ENCODE measurements around the gene TANC1.

TANC1 gene

DNA sequence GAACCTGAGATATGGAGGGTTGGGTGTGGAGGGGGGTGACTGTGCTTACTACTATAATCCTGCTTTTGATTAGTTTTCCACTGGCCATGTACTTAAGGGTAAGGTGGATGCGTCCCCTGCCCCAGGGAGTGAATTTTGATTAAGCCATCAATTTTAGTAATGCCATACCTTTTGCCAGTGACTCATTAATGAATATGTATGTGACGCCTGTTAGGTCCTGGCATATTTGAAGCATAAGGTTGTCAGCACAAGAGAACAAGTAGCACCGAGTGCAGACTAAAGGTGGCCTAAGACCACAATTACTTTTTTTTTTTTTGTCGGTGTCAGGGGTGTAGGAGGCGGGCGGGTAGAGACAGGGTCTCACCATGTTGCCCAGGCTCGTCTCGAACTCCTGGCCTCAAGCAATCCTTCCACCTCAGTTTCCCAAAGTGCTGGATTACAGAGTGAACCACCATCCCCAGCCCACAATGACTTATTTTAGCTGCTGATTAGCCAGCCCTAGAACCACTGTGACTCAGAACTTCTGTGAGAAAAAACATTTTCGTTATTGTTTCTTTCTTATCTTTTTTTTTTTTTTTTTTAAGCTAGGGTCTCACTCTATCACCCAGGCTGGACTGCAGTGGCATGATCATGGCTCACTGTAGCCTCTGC lies 7.0 kb downstream of the TANC1 start:
- WGBS, result 96% methylated on average over 9 of the region's 9 CpGs
- Histone ChIP-seq H3K27me3 (ENCODE audit: insufficient read depth, low read length) (peaks cover 31% of the 10 kb centered on the region), H3K36me3 (ENCODE audit: insufficient read depth, low read length) (no peaks in the 10 kb centered on the region), H3K27ac (ENCODE audit: low read depth, low read length) (no peak overlapping the region), H3K9ac (ENCODE audit: low read depth, low read length) (no peak overlapping the region), H3K4me3 (ENCODE audit: low read length) (no peak overlapping the region), H3K4me1 (ENCODE audit: insufficient read depth, low read length) (peaks cover 1% of the 10 kb centered on the region), H3K9me3 (ENCODE audit: insufficient read depth, low read depth, low read length) (no peaks in the 10 kb centered on the region)

DNA sequence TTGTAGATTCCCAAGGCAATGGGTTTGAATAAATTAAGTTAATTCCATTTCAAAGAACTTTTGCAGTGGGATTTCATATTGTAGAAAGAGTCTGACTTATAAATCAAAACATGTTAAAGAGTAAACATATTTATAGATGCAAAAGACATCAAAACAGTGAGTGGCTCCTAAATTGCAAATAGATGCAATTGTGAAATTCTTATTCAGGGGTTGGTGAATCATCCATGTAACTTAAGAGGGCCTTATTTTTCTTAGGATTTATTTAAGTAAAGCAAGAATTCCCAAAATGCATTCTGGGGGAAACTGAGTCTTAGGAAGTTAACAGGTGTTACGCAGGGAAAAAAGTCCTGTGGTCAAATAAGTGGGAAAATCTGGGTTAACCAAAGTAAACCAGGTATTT lies 11.3 kb downstream of the TANC1 start:
- WGBS, result 95% methylated on average over 1 of the region's 1 CpG
- H3K4me3 ChIP-seq (ENCODE audit: low read length), result no peak overlapping the region

DNA sequence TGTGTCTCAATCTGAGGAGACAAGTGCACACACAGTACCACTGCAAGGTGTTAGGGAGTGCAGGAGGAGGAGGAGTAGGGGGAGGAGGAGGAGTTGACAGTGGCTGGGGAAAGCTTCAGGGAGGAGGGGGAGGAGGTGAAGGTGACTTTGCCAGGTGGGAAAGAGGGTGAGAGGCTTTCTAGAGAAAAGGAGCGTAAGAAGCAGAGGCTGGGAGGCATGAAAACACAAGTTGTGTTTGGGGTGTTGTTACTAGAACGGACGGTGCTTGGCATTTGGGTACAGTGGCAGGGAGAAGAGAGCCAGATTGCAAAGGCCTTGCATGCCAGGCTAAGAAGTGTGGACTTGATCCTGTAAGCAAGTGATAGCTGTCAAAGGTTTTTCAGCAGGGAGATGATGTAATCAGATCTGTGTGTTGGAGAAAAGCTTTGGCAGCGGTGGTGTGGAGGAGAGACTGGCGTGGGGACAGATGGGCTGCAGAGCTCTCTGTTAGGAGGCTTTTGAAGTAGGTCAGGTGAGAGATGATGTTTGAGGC lies 16.2 kb downstream of the TANC1 start:
- WGBS, result 60% methylated on average over 5 of the region's 5 CpGs
- Histone ChIP-seq H3K27me3 (ENCODE audit: insufficient read depth, low read length) (no peaks in the 10 kb centered on the region), H3K27ac (ENCODE audit: low read depth, low read length) (no peak overlapping the region), H3K4me3 (ENCODE audit: low read length) (no peak overlapping the region), H3K9me3 (ENCODE audit: insufficient read depth, low read depth, low read length) (no peaks in the 10 kb centered on the region), H3K36me3 (ENCODE audit: insufficient read depth, low read length) (no peaks in the 10 kb centered on the region), H3K9ac (ENCODE audit: low read depth, low read length) (no peak overlapping the region), H3K4me1 (ENCODE audit: insufficient read depth, low read length) (no peaks in the 10 kb centered on the region; the same call in 1 of the 2 replicates)

More for the DNA sequence above, 11.3 kb downstream of the TANC1 start:
- Histone ChIP-seq H3K36me3 (ENCODE audit: insufficient read depth, low read length) (no peaks in the 10 kb centered on the region), H3K9ac (ENCODE audit: low read depth, low read length) (no peak overlapping the region), H3K4me1 (ENCODE audit: insufficient read depth, low read length) (no peaks in the 10 kb centered on the region; the same call in 1 of the 2 replicates), H3K27me3 (ENCODE audit: insufficient read depth, low read length) (no peaks in the 10 kb centered on the region), H3K27ac (ENCODE audit: low read depth, low read length) (no peak overlapping the region), H3K9me3 (ENCODE audit: insufficient read depth, low read depth, low read length) (no peaks in the 10 kb centered on the region)

DNA sequence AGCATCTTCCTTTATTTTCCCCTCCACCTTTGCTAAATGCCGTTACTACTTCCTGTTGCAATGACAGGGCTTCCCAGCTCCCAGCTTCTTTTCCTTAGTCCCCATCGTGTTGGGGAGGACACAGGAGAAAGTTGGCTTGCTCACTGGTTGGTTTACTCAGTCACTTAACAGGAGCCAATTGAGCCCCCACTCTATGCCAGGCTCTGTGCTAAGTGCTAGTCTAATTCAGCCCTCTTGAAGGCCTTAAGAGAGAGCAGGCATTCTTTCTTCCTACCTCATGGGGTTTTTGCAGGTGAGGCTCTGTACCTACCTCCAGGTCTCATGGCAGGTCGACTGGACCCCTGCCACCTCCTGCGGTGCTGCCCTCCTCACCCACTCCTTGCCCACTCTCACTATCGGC lies 20.1 kb downstream of the TANC1 start:
- Histone ChIP-seq H3K4me3 (ENCODE audit: low read length) (no peak overlapping the region), H3K27ac (ENCODE audit: low read depth, low read length) (no peak overlapping the region), H3K9me3 (ENCODE audit: insufficient read depth, low read depth, low read length) (no peaks in the 10 kb centered on the region), H3K4me1 (ENCODE audit: insufficient read depth, low read length) (no peaks in the 10 kb centered on the region), H3K36me3 (ENCODE audit: insufficient read depth, low read length) (no peaks in the 10 kb centered on the region), H3K9ac (ENCODE audit: low read depth, low read length) (no peak overlapping the region), H3K27me3 (ENCODE audit: insufficient read depth, low read length) (no peaks in the 10 kb centered on the region)
- WGBS, result 77% methylated on average over 5 of the region's 5 CpGs

DNA sequence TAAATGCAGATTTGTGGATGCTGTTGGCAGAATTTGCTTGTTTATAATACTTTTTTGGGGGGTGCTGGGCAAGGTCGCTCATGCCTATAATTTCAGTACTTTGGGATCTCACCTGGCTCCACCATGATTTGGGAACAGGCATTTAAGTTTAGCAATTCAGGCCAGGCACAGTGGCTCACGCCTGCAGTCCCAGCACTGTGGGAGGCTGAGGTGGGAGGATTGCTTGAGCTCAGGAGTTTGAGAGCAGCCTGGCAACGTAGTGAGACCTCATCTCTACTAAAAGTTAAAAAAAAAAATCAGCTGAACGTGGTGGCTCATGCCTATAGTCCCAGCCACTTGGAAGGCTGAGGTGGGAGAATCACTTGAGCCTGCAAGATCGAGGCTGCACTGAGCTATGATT lies 20.7 kb downstream of the TANC1 start:
- no peaks in the 10 kb centered on the region for H3K36me3 ChIP-seq (ENCODE audit: insufficient read depth, low read length)
- whole genome bisulfite sequencing, result 82% methylated on average over 5 of the region's 5 CpGs
- H3K9ac ChIP-seq (ENCODE audit: low read depth, low read length), result no peak overlapping the region
- H3K4me3 ChIP-seq (ENCODE audit: low read length), result no peak overlapping the region
- no peaks in the 10 kb centered on the region for H3K27me3 ChIP-seq (ENCODE audit: insufficient read depth, low read length)
- H3K9me3 ChIP-seq (ENCODE audit: insufficient read depth, low read depth, low read length), result no peaks in the 10 kb centered on the region
- no peak overlapping the region for H3K27ac ChIP-seq (ENCODE audit: low read depth, low read length)
- no peaks in the 10 kb centered on the region for H3K4me1 ChIP-seq (ENCODE audit: insufficient read depth, low read length)

DNA sequence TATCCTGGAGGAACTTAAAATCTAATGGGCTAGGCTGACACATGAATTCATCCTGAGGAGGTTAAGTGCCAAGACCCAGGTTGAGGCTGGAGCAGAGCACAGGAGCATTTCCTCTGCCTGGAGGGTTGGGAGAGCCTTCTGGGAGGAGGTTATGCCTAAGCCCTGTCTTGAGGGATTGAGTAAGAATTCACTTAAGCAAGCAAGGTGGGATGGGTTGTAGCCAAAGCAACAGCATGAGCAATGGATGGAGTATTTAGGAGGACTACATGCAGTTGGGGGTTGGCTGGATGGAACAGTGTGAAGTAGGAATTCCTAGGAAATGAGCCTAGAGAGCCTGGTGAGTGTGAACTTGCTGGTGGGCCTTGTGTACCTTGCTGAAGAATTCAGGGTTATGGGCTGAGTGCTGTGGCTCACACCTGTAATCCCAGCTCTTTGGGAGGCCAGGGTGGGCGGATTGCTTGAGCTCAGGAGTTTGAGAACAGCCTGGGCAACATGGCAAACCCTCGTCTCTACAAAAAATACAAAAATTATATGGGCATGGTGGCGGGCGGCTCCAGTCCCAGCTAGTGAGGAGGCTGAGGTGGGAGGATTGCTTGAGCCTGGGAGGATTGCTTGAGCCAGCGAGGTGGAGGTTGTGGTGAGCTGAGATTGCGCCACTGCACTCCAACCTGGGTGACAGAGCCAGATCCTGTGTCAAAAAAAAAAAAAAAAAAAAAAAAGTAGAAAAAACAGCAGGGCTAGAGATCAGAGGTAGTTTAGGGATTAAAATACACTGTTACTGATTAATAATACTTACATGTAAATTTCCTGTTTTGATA lies 22.2 kb downstream of the TANC1 start:
- no peak overlapping the region for H3K4me3 ChIP-seq (ENCODE audit: low read length)
- no peak overlapping the region for H3K9ac ChIP-seq (ENCODE audit: low read depth, low read length)
- no peaks in the 10 kb centered on the region for H3K9me3 ChIP-seq (ENCODE audit: insufficient read depth, low read depth, low read length)
- peaks cover 12% of the 10 kb centered on the region for H3K4me1 ChIP-seq (ENCODE audit: insufficient read depth, low read length)
- H3K36me3 ChIP-seq (ENCODE audit: insufficient read depth, low read length), result no peaks in the 10 kb centered on the region
- H3K27me3 ChIP-seq (ENCODE audit: insufficient read depth, low read length), result no peaks in the 10 kb centered on the region
- no peak overlapping the region for H3K27ac ChIP-seq (ENCODE audit: low read depth, low read length)
- WGBS, result 91% methylated on average over 6 of the region's 6 CpGs

DNA sequence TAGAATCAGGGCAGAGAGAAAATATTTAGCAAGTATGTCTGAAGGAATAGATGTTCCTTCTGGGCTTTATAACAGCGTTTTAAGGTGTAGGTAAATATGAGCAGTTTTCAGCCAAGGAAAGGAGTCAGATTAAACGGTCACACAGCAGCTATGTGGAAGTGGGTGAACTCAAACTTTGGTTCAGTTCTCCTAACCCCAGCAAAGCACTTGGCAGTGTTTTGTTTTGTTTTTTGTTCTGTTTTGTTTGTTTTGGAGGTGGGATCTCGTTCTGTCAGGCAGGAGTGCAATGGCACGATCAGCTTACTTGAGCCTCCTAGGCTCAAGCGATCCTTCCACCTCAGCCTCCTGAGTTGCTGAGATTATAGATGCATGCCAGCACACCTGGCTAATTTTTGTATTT lies 24.6 kb downstream of the TANC1 start:
- Histone ChIP-seq H3K9me3 (ENCODE audit: insufficient read depth, low read depth, low read length) (no peaks in the 10 kb centered on the region), H3K9ac (ENCODE audit: low read depth, low read length) (no peak overlapping the region), H3K4me1 (ENCODE audit: insufficient read depth, low read length) (peaks cover 12% of the 10 kb centered on the region), H3K36me3 (ENCODE audit: insufficient read depth, low read length) (no peaks in the 10 kb centered on the region), H3K27ac (ENCODE audit: low read depth, low read length) (no peak overlapping the region), H3K27me3 (ENCODE audit: insufficient read depth, low read length) (no peaks in the 10 kb centered on the region), H3K4me3 (ENCODE audit: low read length) (no peak overlapping the region)
- WGBS, result 90% methylated on average over 5 of the region's 5 CpGs

DNA sequence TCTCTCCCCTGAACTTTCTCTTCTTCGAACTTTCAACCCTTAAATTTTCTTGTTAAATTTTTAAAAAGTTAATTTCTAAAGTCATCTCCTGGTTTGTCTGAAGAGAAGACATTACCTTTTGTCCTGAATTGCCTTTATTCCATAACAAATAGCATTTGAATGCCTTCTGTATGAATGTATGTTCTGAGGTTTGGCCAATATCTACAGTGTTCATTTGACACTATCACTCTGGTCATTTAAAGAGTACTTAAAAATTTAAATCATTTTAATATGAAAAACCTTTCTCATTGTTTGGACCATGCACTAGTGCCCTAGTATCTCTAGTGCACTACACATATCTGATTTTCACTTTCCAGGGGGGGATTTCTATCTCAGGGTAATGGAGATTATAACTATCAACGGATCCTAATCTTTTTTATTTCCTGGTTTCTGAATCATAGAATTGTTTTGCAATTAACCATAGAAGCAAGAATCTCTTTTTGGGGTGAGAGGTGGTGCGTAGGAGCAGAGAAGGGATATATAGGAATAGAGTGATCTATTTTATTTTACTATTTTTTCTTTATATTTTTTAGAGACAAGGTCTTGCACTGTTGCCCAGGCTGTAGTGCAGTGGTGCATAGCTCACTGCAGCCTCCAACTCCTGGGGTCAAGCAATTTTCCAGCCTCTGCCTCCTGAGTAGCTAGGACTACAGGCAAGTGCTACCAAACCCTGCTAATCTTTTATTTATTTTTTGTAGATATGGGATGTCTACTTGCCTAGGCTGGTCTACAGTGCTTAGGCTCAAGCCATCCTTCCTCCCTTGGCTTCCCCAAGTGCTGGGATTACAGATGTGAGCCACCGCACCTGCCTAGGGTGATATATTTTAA lies 25.5 kb downstream of the TANC1 start:
- H3K36me3 ChIP-seq (ENCODE audit: insufficient read depth, low read length), result no peaks in the 10 kb centered on the region
- no peak overlapping the region for H3K4me3 ChIP-seq (ENCODE audit: low read length)
- H3K27ac ChIP-seq (ENCODE audit: low read depth, low read length), result no peak overlapping the region
- H3K9me3 ChIP-seq (ENCODE audit: insufficient read depth, low read depth, low read length), result no peaks in the 10 kb centered on the region
- peaks cover 12% of the 10 kb centered on the region for H3K4me1 ChIP-seq (ENCODE audit: insufficient read depth, low read length)
- no peaks in the 10 kb centered on the region for H3K27me3 ChIP-seq (ENCODE audit: insufficient read depth, low read length)
- 93% methylated on average over 2 of the region's 4 CpGs for WGBS
- H3K9ac ChIP-seq (ENCODE audit: low read depth, low read length), result no peak overlapping the region

DNA sequence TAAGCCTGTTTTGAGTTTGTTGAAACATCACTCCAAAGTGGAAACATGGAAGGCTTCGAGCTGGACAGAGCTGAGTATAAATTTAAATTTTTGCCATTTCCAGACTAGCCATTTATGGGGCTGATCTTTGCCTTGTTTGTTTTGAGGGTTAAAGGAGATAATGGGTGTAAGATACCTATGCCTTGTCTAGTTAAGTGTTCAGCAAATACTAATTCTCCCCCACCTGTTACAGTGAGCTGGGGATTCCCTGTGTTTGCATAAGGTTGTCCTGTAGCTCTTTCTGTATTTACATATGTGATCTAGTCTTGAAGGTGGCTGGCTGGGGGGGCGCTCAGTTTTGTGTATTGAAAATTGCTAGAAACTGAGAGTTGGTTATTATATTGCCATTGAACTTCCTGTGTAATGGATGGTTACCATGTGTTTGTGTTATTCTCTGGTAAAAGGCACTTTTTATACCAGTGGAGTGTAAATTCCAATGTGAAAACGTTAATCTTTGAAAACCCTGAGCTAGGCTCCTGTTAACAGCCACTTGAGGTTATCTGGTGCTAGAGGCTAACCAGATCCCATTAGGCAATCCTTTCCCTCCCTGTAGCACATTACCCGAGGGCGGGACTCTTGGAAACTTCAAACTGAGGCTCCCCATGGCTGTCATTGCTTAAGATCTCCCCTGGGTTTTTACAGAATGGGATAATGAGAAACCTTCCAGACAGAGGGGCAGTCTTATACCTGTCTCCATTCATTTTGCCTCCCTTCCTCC lies 26.7 kb downstream of the TANC1 start:
- WGBS, result 34% methylated on average over 5 of the region's 5 CpGs
- no peaks in the 10 kb centered on the region for H3K27me3 ChIP-seq (ENCODE audit: insufficient read depth, low read length)
- H3K4me1 ChIP-seq (ENCODE audit: insufficient read depth, low read length), result peaks cover 12% of the 10 kb centered on the region
- H3K36me3 ChIP-seq (ENCODE audit: insufficient read depth, low read length), result no peaks in the 10 kb centered on the region
- no peak overlapping the region for H3K4me3 ChIP-seq (ENCODE audit: low read length)
- H3K9me3 ChIP-seq (ENCODE audit: insufficient read depth, low read depth, low read length), result no peaks in the 10 kb centered on the region
- no peak overlapping the region for H3K9ac ChIP-seq (ENCODE audit: low read depth, low read length)
- no peak overlapping the region for H3K27ac ChIP-seq (ENCODE audit: low read depth, low read length)

DNA sequence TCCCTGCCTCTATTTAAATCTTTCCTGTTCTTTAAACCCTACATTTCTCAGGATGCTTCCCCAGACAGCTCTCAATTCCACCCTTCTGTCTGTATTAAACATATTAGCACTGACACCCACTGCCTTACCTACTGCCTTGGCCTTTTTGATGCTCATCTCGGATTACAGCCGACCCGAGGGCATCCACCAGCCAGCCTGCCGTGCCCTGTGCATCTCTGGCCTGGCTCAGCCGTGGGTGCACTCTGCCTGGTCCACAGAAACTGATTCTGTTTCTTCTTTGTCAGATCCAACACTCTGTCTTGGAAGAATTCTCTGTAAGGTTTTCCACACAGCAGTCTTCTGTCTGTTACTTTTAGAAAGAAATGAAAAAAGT lies 27.2 kb downstream of the TANC1 start:
- Histone ChIP-seq H3K4me1 (ENCODE audit: insufficient read depth, low read length) (peaks cover 12% of the 10 kb centered on the region), H3K4me3 (ENCODE audit: low read length) (no peak overlapping the region), H3K9me3 (ENCODE audit: insufficient read depth, low read depth, low read length) (no peaks in the 10 kb centered on the region), H3K27ac (ENCODE audit: low read depth, low read length) (no peak overlapping the region), H3K9ac (ENCODE audit: low read depth, low read length) (no peak overlapping the region), H3K27me3 (ENCODE audit: insufficient read depth, low read length) (no peaks in the 10 kb centered on the region), H3K36me3 (ENCODE audit: insufficient read depth, low read length) (no peaks in the 10 kb centered on the region)
- WGBS, result 46% methylated on average over 5 of the region's 5 CpGs

All from HUES64 (cell line).